Common myeloid progenitor, CD34-positive (primary cell): ENCODE results near the gene RYR2.
A peak's percentile ranks its signal among the peaks of the same experiment; 100 is the strongest.

Experiments
- CTCF ChIA-PET: fragments of 350-600 bp; sonication (Branson Sonifier 250); formaldehyde crosslinking; loops from one replicate; lab custom pipeline; 2021; ENCODE audit warnings: antibody characterized with exemption; lab: Charles Lee
- POLR2A ChIA-PET: fragments of 350-600 bp; sonication (Branson Sonifier 250); formaldehyde crosslinking; loops from one replicate; lab custom pipeline; 2021; ENCODE audit warnings: antibody characterized with exemption; lab: Charles Lee
- DNase-seq, 3 donors: peaks; one replicate each; pipeline versions ENCODE4 v3.0.0 to v3.0.0-alpha.2; 2013
- H3K27ac ChIP-seq, 2 experiments: 1 replicate in 1 of 2; 2 replicates in 1 of 2; pipeline ENCODE4 v1.7.0; 2013; ENCODE audit warnings: inconsistent platforms in 2 of 2, low read length in 2 of 2, mild to moderate bottlenecking in 2 of 2, low read depth in 1 of 2, moderate library complexity in 1 of 2; ENCODE audit not compliant: severe bottlenecking in 2 of 2, insufficient read depth in 1 of 2, poor library complexity in 1 of 2
- H3K27me3 ChIP-seq, 5 experiments: replicated peaks in 2 of 5; 1 replicate in 3 of 5; 2 replicates in 2 of 5; pipeline versions ENCODE4 v1.6.1 to v1.7.0; 2013; ENCODE audit warnings: low read length in 4 of 5, mild to moderate bottlenecking in 2 of 5, moderate library complexity in 2 of 5, inconsistent platforms in 1 of 5; ENCODE audit not compliant: insufficient read depth in 5 of 5, control insufficient read depth in 4 of 5
- H3K36me3 ChIP-seq, 4 experiments: 1 replicate in 2 of 4; 2 replicates in 2 of 4; pipeline versions ENCODE4 v1.6.1 to v1.7.0; 2013; ENCODE audit warnings: low read length in 3 of 4, control low read depth in 1 of 4, mild to moderate bottlenecking in 1 of 4; ENCODE audit not compliant: control insufficient read depth in 4 of 4, insufficient read depth in 4 of 4
- H3K4me1 ChIP-seq, 4 experiments: 1 replicate in 3 of 4; 2 replicates in 1 of 4; pipeline versions ENCODE4 v1.6.1 to v1.7.1; 2013; ENCODE audit warnings: low read length in 3 of 4, mild to moderate bottlenecking in 3 of 4, control low read depth in 1 of 4, inconsistent platforms in 1 of 4, moderate library complexity in 1 of 4; ENCODE audit not compliant: control insufficient read depth in 4 of 4, insufficient read depth in 4 of 4; ENCODE audit errors: control extremely low read depth in 1 of 4
- H3K4me3 ChIP-seq, 7 experiments: 1 replicate in 4 of 7; 2 replicates in 3 of 7; pipeline versions ENCODE4 v1.5.1 to v1.7.0; 2013; ENCODE audit warnings: mild to moderate bottlenecking in 7 of 7, low read length in 6 of 7, moderate library complexity in 6 of 7, inconsistent platforms in 2 of 7, low read depth in 2 of 7, control low read depth in 1 of 7; ENCODE audit not compliant: insufficient read depth in 4 of 7, control insufficient read depth in 1 of 7; ENCODE audit errors: extremely low read depth in 1 of 7
- H3K9me3 ChIP-seq, 5 experiments: 1 replicate in 4 of 5; 2 replicates in 1 of 5; pipeline versions ENCODE4 v1.6.1 to v1.7.1; 2013; ENCODE audit warnings: low read length in 4 of 5, mild to moderate bottlenecking in 2 of 5, inconsistent platforms in 1 of 5, low read depth in 1 of 5, moderate library complexity in 1 of 5; ENCODE audit not compliant: control insufficient read depth in 4 of 5, insufficient read depth in 2 of 5; ENCODE audit errors: control extremely low read depth in 1 of 5
- WGBS: methylation state at CpG from one replicate; pipeline ENCODE4 v1.1.5; 2013; ENCODE audit not compliant: insufficient coverage; 5-methylcytosine and 5-hydroxymethylcytosine counted together

The RYR2 gene

DNA sequence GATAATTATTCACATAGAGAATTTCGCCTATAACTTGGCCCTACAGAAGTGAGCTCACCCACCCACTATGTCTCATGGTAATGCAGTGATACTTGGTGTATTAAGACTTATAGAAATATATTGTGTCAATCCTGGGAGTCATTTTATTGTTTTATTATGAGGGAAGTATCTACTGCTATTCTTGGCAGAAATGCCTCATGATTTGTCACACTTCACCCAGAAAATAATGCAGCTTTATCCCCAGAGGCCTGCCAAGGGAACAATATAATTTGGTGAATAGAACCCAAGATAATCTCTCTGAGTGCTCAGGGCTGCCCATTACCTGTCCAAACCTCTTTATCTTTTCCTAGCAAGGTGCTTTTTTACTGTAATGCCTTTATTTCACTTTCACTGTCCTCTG lies 750.7 kb downstream of the RYR2 start:
- DNase-seq = no peak
- peaks cover 6 to 16% (median 9%) of the 10 kb centered on the region in 4 experiments for H3K4me1 ChIP-seq
- POLR2A ChIA-PET = no interaction called here
- H3K27me3 ChIP-seq = no peaks in the 10 kb centered on the region
- CTCF ChIA-PET = interaction anchor here (1.2 to 1.4 kb wide), 2 partner anchors 8 to 14 kb away, joined by 4 to 8 read pairs; no protein-coding TSS in a partner anchor
- H3K27ac ChIP-seq = no peak overlapping the region
- no peak overlapping the region for H3K4me3 ChIP-seq
- WGBS = no CpG with 5 or more reads among the region's 1 CpG
- no peaks in the 10 kb centered on the region for H3K9me3 ChIP-seq
- H3K36me3 ChIP-seq = no peaks in the 10 kb centered on the region

DNA sequence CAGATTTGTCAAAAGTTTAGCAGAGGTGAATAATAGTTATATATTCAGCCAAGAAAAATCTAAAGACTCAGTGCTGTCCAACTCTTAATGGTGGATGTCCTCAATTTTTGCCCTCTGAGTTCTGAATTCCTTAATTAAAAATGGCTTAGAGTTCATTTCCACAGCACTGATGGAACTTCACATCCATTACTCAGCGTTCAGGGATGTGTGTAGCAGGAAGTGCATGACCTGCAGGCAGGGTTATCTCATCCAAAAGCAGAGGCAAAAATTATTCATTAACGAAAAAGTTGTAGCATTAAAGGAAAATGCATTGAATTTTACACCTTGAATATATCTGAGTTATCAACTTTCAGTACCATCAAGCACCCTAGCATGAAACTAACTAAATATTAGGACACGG lies 752.1 kb downstream of the RYR2 start:
- ChIA-PET CTCF (no interaction called here), POLR2A (no interaction called here)
- Histone ChIP-seq H3K4me1 (peaks cover 6 to 16% (median 9%) of the 10 kb centered on the region in 4 experiments), H3K36me3 (no peaks in the 10 kb centered on the region), H3K9me3 (no peaks in the 10 kb centered on the region), H3K4me3 (peak overlapping the region in 1 of 7 experiments; percentile 21), H3K27ac (no peak overlapping the region), H3K27me3 (no peaks in the 10 kb centered on the region)
- no CpG with 5 or more reads among the region's 3 CpGs for WGBS
- no peak for DNase-seq

DNA sequence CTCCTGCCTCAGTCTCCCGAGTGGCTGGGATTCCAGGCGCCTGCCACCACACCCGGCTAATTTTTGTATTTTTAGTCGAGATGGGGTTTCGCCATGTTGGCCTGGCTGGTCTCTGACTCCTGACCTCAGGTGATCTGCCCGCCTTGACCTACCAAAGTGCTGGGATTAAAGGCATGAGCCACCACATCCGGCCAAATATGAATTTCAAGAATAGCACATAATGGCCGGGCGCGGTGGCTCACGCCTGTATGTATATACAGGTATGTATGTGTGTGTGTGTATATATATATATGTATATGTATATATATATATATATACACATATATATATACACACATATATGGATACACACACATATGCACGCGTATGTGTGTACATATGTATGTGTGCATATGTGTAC lies 753.6 kb downstream of the RYR2 start:
- WGBS = 98% methylated on average over 6 of the region's 13 CpGs
- ChIA-PET CTCF (no interaction called here), POLR2A (no interaction called here)
- Histone ChIP-seq H3K27me3 (no peaks in the 10 kb centered on the region), H3K4me1 (peaks cover 6 to 16% (median 9%) of the 10 kb centered on the region in 4 experiments), H3K9me3 (no peaks in the 10 kb centered on the region), H3K27ac (no peak overlapping the region), H3K36me3 (no peaks in the 10 kb centered on the region), H3K4me3 (no peak overlapping the region)
- no peak for DNase-seq

DNA sequence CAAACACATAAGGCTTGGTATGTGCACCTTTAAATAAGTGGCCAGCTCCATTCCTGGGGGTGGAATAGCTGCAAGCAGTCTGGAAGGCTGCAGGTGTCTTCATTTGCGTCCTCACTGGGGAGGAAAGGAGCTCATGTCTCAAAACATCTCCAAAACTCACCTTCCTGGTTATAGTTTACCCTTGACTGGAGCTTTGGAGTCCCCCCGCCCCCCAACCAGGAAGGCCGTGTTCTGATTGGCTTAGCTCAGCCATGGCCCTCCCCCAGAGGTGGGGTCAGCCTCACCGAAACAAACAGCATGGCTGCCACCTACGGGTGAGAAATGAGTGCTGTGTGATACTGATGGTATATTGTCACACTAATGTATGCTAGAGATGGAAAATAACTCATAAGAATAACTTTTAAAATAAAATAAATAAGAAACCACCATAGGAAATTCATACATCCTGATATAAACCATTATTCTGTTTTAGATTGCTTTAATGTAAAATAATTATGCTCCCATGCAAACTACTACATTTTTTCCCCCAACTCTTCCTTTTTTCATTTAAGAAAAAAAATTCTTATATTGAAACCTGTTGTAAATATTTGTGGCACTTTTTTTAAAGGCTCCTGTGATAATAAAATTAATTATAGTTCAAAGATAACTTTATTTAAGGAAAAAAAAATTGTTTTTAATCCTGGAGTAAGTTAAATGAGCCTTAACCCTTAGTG lies 757.9 kb downstream of the RYR2 start:
- Histone ChIP-seq H3K27me3 (no peaks in the 10 kb centered on the region), H3K9me3 (no peaks in the 10 kb centered on the region), H3K36me3 (no peaks in the 10 kb centered on the region), H3K27ac (no peak overlapping the region), H3K4me3 (no peak overlapping the region), H3K4me1 (no peaks in the 10 kb centered on the region)
- peak; percentile 22 to 40 (median 26) for DNase-seq
- ChIA-PET CTCF (interaction anchor here (0.7 kb wide), 1 partner anchor 14 kb away, joined by 3 read pairs; no protein-coding TSS in a partner anchor), POLR2A (no interaction called here)
- 83% methylated on average over 1 of the region's 5 CpGs for WGBS

DNA sequence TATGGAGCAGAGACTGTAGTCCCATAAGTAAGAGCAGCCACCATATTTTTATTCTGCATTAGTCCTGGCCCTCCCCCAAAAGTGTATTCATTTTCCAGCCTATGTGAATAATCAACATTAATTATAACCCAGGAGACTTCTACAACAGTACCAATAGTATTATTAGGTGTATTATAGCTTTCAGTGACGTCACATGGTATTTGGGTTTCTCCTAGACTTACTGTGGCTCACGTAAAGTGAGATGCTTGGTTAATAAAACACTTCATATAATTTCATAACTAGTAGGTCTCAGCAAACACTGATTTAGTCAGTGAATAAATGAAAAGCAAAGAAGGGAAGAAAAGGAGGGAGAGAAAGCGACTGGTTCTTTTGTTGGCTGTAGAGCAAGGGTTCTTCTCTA lies 762.5 kb downstream of the RYR2 start:
- Histone ChIP-seq H3K9me3 (no peaks in the 10 kb centered on the region), H3K27me3 (no peaks in the 10 kb centered on the region), H3K4me3 (no peak overlapping the region), H3K4me1 (no peaks in the 10 kb centered on the region), H3K36me3 (no peaks in the 10 kb centered on the region), H3K27ac (no peak overlapping the region)
- ChIA-PET POLR2A (no interaction called here), CTCF (no interaction called here)
- no peak for DNase-seq
- 100% methylated on average over 1 of the region's 3 CpGs for WGBS

DNA sequence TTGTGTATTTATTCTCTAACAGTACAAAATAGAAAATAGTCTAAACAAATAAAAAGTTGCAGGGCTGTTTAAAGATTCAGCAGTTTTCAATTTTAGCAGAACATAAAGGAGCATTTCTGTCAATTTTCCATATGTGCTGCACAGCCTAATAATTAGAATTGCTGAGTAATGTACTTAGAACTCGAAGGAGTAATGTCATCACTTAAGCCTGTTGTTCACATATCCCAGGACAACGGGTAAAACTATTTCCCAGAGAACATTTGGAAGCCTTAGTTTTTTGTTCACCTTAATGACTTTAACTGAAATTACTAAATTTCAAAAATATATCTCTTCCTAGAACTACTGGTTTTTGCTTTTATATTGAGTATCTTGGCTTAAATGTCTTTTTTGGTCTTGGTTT lies 767.1 kb downstream of the RYR2 start:
- H3K9me3 ChIP-seq = no peaks in the 10 kb centered on the region
- no peaks in the 10 kb centered on the region for H3K4me1 ChIP-seq
- no peak for DNase-seq
- H3K4me3 ChIP-seq = no peak overlapping the region
- no peak overlapping the region for H3K27ac ChIP-seq
- ChIA-PET POLR2A (no interaction called here), CTCF (no interaction called here)
- no peaks in the 10 kb centered on the region for H3K36me3 ChIP-seq
- H3K27me3 ChIP-seq = peaks cover 0 to 8% (median 2%) of the 10 kb centered on the region in 5 experiments
- 71% methylated on average over 2 of the region's 2 CpGs for WGBS

DNA sequence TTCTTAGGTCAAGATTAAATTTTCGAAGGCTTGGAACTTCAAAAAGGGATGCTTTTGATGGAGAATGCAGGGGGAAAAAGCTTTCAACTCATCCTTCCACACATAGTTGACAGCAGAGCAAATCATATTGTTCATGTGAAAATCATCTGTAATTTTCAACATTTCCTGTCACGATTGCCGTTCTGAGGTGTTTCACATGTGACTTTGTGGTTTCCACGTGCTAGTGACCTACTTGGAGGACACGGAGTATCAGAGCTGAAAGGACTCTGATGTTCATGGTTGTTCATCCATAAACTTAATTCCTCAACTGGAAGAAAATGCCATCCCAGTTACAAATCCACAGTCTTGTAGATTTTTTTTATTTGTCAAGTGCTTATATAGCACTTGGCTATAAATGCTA lies 769.6 kb downstream of the RYR2 start:
- 38% methylated on average over 3 of the region's 5 CpGs for WGBS
- H3K9me3 ChIP-seq = no peaks in the 10 kb centered on the region
- H3K27ac ChIP-seq = no peak overlapping the region
- no peak for DNase-seq
- H3K4me3 ChIP-seq = no peak overlapping the region
- no peaks in the 10 kb centered on the region for H3K36me3 ChIP-seq
- no peaks in the 10 kb centered on the region for H3K4me1 ChIP-seq
- peaks cover 0 to 8% (median 5%) of the 10 kb centered on the region in 5 experiments for H3K27me3 ChIP-seq
- ChIA-PET POLR2A (no interaction called here), CTCF (no interaction called here)
